CD8-positive, alpha-beta memory T cell (primary cell): ENCODE results near the gene PSMC1. TPM values are rescaled to one million over a fixed set of nuclear protein-coding genes. Genes with fewer than 3 reads are reported as not detected.
"Not testable (repeated sequence)": the region's sequence is repeated elsewhere in the genome, so short reads cannot be mapped to it uniquely, and the experiment has no call there.

Experiments used
- CTCF ChIA-PET: fragments of 350-600 bp; sonication (Branson Sonifier 250); formaldehyde crosslinking; loops from one replicate; lab custom pipeline; 2021; ENCODE audit warnings: antibody characterized with exemption; lab: Charles Lee
- POLR2A ChIA-PET: fragments of 350-600 bp; sonication (Branson Sonifier 250); formaldehyde crosslinking; loops from one replicate; lab custom pipeline; 2021; ENCODE audit warnings: antibody characterized with exemption; lab: Charles Lee
- DNase-seq, 5 donors: peaks; one replicate each; pipeline versions ENCODE4 v3.0.0 to v3.0.0-alpha.2; 2020 to 2022; ENCODE audit warnings: mixed read lengths in 1 of 5
- H3K27ac ChIP-seq: one replicate; pipeline ENCODE4 v1.7.0; 2013; ENCODE audit warnings: low read depth, mild to moderate bottlenecking, low read length, moderate library complexity
- H3K27me3 ChIP-seq: 2 replicates; pipeline ENCODE4 v1.7.0; 2013; ENCODE audit warnings: low read length, mild to moderate bottlenecking; ENCODE audit not compliant: insufficient read depth, poor library complexity, severe bottlenecking
- H3K36me3 ChIP-seq: 2 replicates; pipeline ENCODE4 v1.7.0; 2013; ENCODE audit warnings: mild to moderate bottlenecking, low read length, moderate library complexity; ENCODE audit not compliant: insufficient read depth
- H3K4me1 ChIP-seq: 2 replicates; pipeline ENCODE4 v1.7.0; 2013; ENCODE audit warnings: mild to moderate bottlenecking, low read length, moderate library complexity; ENCODE audit not compliant: insufficient read depth
- H3K4me3 ChIP-seq: 2 replicates; pipeline ENCODE4 v1.7.0; 2013; ENCODE audit warnings: mild to moderate bottlenecking, low read length
- H3K9me3 ChIP-seq: 2 replicates; pipeline ENCODE4 v1.7.0; 2013; ENCODE audit warnings: mild to moderate bottlenecking, low read length
- H3K27ac Mint-ChIP-seq, 8 donors: one replicate each; pipeline ENCODE4 v1.8.0; 2020 to 2021; ENCODE audit warnings: mixed read lengths in 8 of 8, mild to moderate bottlenecking in 6 of 8, inconsistent platforms in 3 of 8, moderate library complexity in 3 of 8
- H3K27me3 Mint-ChIP-seq, 2 donors: one replicate each; pipeline ENCODE4 v1.8.0; 2020 to 2021; ENCODE audit warnings: mixed read lengths in 2 of 2, mild to moderate bottlenecking in 1 of 2, moderate library complexity in 1 of 2
- H3K36me3 Mint-ChIP-seq, 3 donors: one replicate each; pipeline ENCODE4 v1.8.0; 2020 to 2021; ENCODE audit warnings: mixed read lengths in 3 of 3, inconsistent platforms in 1 of 3, mild to moderate bottlenecking in 1 of 3
- H3K4me1 Mint-ChIP-seq, 3 donors: one replicate each; pipeline ENCODE4 v1.8.0; 2020 to 2021; ENCODE audit warnings: mixed read lengths in 3 of 3, inconsistent platforms in 1 of 3, mild to moderate bottlenecking in 1 of 3
- H3K4me3 Mint-ChIP-seq, 7 donors: one replicate each; pipeline ENCODE4 v1.8.0; 2020 to 2021; ENCODE audit warnings: mixed read lengths in 7 of 7, mild to moderate bottlenecking in 6 of 7, moderate library complexity in 4 of 7, inconsistent platforms in 2 of 7
- H3K9me3 Mint-ChIP-seq, 5 donors: one replicate each; pipeline ENCODE4 v1.8.0; 2020 to 2022; ENCODE audit warnings: mixed read lengths in 5 of 5, mild to moderate bottlenecking in 3 of 5, moderate library complexity in 2 of 5, inconsistent platforms in 1 of 5
- polyA plus RNA-seq: library from polyadenylated mRNA; unstranded; fragments of 300-500 nt; fragmentation: Illumina TruSeq; gene quantifications from one replicate; pipeline ENCODE4 v1.2.3, GENCODE V29; 2021
- total RNA-seq, 2 experiments: library from RNA; stranded (reverse); gene quantifications; one replicate each; pipeline ENCODE4 v1.2.3, GENCODE V29; 2021

Gene PSMC1
- total RNA-seq (100 to 1,000 TPM; 133 to 140 TPM), polyA plus RNA-seq (111 TPM)

DNA sequence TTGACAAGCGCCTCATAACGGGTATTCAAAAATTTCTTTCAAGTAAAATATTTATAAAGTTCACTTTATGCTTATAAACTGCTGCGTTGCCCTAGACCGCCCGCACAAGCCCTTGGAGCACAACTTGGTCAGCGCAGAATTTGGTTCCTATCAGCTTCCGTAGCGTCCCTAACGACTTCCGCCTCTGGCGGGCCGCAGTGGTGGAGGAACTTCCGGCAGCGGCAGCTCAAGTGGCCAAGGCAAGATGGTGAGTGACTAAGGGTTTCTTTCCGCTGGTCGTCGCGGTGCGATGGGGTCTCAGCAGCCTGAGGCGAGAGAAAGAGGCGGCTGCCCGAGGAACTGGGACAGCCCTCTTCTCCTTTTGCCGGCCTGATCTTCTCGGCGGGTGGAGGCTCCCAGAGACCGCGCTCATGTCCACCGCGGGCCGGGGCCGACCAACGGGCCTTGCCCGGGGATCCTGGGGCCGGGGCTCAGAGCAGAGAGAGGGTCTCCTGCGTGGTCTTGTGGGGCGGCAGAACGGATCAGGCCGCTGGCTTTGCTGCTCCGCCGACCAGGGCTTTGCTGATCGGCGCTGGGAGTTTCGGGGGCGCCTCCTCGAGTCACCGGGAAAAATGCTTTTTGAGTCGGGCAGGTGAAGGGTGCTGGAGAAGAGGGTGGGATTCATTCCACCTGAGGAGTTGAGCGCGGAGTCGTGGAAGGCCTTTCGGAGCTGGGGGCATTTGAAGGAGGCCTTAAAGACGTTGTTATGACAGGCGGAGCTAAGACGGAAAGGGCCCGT is at the start of gene PSMC1:
Gene PSMC1 (plus strand): TSS at position 200 of the 778 bp plus-strand sequence. CDS start 45 bp downstream, at position 245.
- no peaks in the 10 kb centered on the region for H3K9me3 Mint-ChIP-seq
- CTCF ChIA-PET: interaction anchor here (0.9 to 2.6 kb wide), 4 partner anchors 8 to 441 kb away, joined by 3 to 9 read pairs (median 4); no protein-coding TSS in a partner anchor
- peaks cover 30 to 40% (median 39%) of the 10 kb centered on the region in 3 donors for H3K4me1 Mint-ChIP-seq
- H3K4me1 ChIP-seq: peaks cover 30% of the 10 kb centered on the region
- peaks cover 11 to 35% (median 13%) of the 10 kb centered on the region in 3 donors for H3K36me3 Mint-ChIP-seq
- POLR2A ChIA-PET: interaction anchor here (0.5 to 1.9 kb wide), 6 partner anchors 141 to 1465 kb away, joined by 3 to 6 read pairs (median 4); partner anchors contain the start of genes CALM1, EFCAB11 and TDP1
- peaks cover 5% of the 10 kb centered on the region for H3K27me3 ChIP-seq
- peak within 1 kb of the TSS; percentile 87 for H3K27ac ChIP-seq
- H3K4me3 ChIP-seq: peak within 1 kb of the TSS; percentile 95
- H3K36me3 ChIP-seq: peaks cover 17% of the 10 kb centered on the region
- no peaks in the 10 kb centered on the region for H3K9me3 ChIP-seq
- peak within 1 kb of the TSS; percentile 85 to 98 (median 96) for H3K27ac Mint-ChIP-seq
- DNase-seq: peak; percentile 73 to 90 (median 80)
- peaks cover 1 to 21% of the 10 kb centered on the region in 2 donors for H3K27me3 Mint-ChIP-seq
- H3K4me3 Mint-ChIP-seq: peak within 1 kb of the TSS; percentile 91 to 100 (median 98)

DNA sequence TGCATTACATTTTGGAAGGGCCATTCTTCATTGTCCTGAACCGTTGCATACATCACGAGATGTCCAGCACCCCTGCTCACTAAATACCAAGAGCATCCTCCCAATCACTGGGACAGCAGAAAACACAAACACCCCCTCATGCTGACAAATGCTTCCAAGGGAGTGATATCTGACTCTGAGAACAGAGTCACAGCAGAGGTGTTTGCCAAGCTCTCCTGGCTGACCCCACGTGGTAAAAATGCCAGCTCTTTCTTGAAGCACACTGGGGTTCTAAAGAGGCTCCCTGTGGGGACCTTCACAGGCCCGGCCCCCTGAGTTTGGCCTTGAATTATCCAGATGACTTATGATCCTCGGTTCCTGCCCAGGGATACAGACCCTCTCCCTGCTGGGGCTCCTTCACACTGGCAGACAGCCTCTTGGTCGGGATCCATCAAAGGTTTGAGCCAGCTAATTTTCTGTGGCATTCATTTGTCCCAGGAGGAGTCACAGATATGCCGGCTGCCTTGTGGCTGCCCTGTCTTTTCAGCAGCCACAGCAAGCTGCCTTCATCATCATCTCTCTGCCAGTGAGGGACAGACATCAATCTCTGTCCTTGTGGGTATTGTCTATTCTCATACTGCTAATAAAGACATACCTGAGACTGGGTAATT is 43.1 kb upstream of the PSMC1 start:
- Mint-ChIP-seq H3K9me3 (peaks cover 0 to 8% (median 4%) of the 10 kb centered on the region in 5 donors), H3K27ac (no peak overlapping the region), H3K4me3 (no peak overlapping the region), H3K27me3 (peaks cover 6 to 52% of the 10 kb centered on the region in 2 donors), H3K4me1 (no peaks in the 10 kb centered on the region), H3K36me3 (no peaks in the 10 kb centered on the region)
- ChIA-PET CTCF (interaction anchor here (1.6 kb wide), 1 partner anchor 9 kb away, joined by 4 read pairs; no protein-coding TSS in a partner anchor), POLR2A (no interaction called here)
- H3K27ac ChIP-seq: no peak overlapping the region
- H3K4me1 ChIP-seq: no peaks in the 10 kb centered on the region
- H3K27me3 ChIP-seq: peaks cover 7% of the 10 kb centered on the region
- H3K4me3 ChIP-seq: no peak overlapping the region
- H3K9me3 ChIP-seq: no peaks in the 10 kb centered on the region
- H3K36me3 ChIP-seq: no peaks in the 10 kb centered on the region
- no peak for DNase-seq

DNA sequence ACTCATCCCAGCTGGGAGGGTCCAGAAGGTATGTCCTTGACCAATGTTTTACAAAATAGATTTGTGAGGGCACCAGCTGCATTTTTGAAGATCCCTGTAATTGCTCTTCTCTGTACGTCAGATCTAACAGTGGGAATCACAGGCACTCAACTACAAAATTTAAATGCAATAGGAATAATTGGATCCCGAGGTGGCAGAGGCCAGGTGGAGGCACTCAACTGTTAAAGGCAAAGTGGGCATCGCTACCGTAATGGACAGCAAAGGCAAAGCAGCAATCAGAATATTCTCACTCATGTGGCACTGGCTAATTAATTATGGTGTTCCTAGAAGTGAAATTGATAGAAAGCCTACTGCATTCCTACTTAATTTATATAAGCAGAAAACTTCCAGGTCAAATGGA is 27.9 kb upstream of the PSMC1 start:
- no peaks in the 10 kb centered on the region for H3K27me3 ChIP-seq
- Mint-ChIP-seq H3K36me3 (no peaks in the 10 kb centered on the region), H3K27ac (no peak overlapping the region), H3K9me3 (peaks cover 0 to 7% (median 4%) of the 10 kb centered on the region in 5 donors), H3K4me3 (no peak overlapping the region), H3K4me1 (no peaks in the 10 kb centered on the region), H3K27me3 (peaks cover 9 to 27% of the 10 kb centered on the region in 2 donors)
- no peaks in the 10 kb centered on the region for H3K9me3 ChIP-seq
- H3K4me3 ChIP-seq: no peak overlapping the region
- no peaks in the 10 kb centered on the region for H3K36me3 ChIP-seq
- no peak for DNase-seq
- H3K27ac ChIP-seq: no peak overlapping the region
- POLR2A ChIA-PET: no interaction called here
- CTCF ChIA-PET: no interaction called here
- H3K4me1 ChIP-seq: no peaks in the 10 kb centered on the region

DNA sequence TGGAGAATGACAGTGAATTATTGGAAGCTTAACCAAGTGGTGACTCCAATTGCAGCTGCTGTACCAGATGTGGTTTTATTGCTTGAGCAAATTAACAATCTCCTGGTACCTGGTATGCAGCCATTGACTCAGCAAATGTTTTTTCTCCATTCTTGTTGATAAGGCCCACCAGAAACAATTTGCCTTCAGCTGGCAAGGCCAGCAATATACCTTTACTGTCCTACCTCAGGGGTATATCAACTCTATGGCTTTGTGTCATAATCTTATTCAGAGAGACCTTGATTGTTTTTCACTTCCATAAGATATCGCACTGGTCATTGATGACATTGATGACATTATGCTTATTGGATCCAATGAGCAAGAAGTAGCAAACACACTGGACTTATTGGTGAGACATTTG is 26.4 kb upstream of the PSMC1 start:
- H3K36me3 ChIP-seq, H3K4me3 ChIP-seq, POLR2A ChIA-PET, H3K4me3 Mint-ChIP-seq, H3K27ac Mint-ChIP-seq, H3K27me3 ChIP-seq, H3K4me1 Mint-ChIP-seq, H3K36me3 Mint-ChIP-seq, H3K27ac ChIP-seq, H3K4me1 ChIP-seq, H3K9me3 Mint-ChIP-seq, H3K9me3 ChIP-seq, CTCF ChIA-PET, DNase-seq: not testable (repeated sequence)
- peaks cover 7 to 28% of the 10 kb centered on the region in 2 donors for H3K27me3 Mint-ChIP-seq

DNA sequence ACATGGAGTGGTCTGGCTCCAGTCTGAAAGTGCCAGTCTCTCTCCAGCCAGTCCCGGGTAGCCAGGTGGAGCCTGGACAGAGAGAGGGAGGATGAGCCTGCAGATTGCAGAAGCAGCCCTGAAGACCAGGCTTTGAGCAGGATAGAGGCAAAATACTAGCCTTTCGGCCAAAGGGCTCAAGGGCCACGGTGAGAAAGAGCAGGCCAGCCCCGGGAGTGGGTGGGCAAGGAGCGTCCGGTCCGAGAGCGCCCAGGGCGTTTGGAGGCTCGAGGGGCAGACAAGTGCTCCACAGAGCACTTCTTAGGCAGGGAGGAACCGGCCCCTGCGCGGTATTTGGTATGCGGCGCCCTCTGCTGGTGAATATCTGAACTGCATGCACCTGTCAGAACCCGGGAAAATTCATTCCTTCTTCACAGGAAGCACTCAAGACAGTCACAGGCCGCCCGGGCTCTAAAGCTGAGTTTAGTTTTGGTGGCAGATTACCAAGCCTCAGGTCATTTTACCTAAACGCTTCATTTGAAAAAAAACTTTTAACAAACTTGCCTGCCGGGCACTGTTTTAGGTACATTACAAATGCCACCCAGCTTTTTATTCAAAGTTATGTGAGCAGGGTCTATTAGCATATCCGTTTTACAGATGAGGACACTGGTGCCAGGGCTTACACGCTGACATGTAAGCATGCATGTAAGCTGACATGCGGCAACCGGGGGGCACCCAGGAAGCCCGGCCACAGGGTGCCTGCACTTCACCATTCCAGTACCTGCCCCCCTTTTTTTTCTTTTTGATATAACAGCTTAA is 21.0 kb upstream of the PSMC1 start:
- CTCF ChIA-PET: interaction anchor here (0.6 to 3.9 kb wide), 4 partner anchors 21 to 302 kb away, joined by 3 to 27 read pairs (median 6); partner anchors contain the start of gene PSMC1
- H3K9me3 ChIP-seq: peaks cover 29% of the 10 kb centered on the region
- peaks cover 11 to 51% (median 44%) of the 10 kb centered on the region in 5 donors for H3K9me3 Mint-ChIP-seq

DNA sequence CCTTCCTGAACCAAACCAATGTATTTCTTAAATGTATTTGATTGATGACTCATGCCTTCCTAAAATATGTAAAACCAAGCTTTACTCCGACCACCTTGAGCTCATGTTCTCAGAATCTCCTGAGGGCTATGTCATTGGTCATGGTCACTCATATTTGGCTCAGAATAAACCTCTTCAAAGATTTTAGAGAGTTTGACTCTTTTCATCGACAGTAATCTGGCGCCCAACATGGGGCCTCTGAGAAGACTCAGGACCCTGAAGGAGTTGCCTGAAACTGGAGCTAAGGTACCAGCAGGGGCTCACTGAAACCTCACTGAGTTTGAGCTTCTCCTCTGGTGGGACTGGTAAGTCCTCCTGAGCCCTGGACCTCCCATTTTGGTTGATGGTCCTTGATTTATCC is 17.2 kb upstream of the PSMC1 start:
- DNase-seq: no peak
- Histone ChIP-seq H3K27me3 (no peaks in the 10 kb centered on the region), H3K4me1 (no peaks in the 10 kb centered on the region), H3K27ac (no peak overlapping the region), H3K4me3 (no peak overlapping the region), H3K9me3 (peaks cover 30% of the 10 kb centered on the region), H3K36me3 (no peaks in the 10 kb centered on the region)
- peaks cover 28 to 76% (median 74%) of the 10 kb centered on the region in 5 donors for H3K9me3 Mint-ChIP-seq
- peaks cover 0 to 38% (median 3%) of the 10 kb centered on the region in 3 donors for H3K36me3 Mint-ChIP-seq
- H3K27me3 Mint-ChIP-seq: peaks cover 26 to 37% of the 10 kb centered on the region in 2 donors
- CTCF ChIA-PET: no interaction called here
- H3K4me1 Mint-ChIP-seq: peaks cover 0 to 5% (median 2%) of the 10 kb centered on the region in 3 donors
- POLR2A ChIA-PET: no interaction called here
- no peak overlapping the region for H3K27ac Mint-ChIP-seq
- no peak overlapping the region for H3K4me3 Mint-ChIP-seq

More for the DNA sequence above, 21.0 kb upstream of the PSMC1 start:
- no peak overlapping the region for H3K4me3 ChIP-seq
- H3K4me1 ChIP-seq: no peaks in the 10 kb centered on the region
- no peak overlapping the region for H3K4me3 Mint-ChIP-seq
- no peak overlapping the region for H3K27ac ChIP-seq
- H3K36me3 Mint-ChIP-seq: peaks cover 0 to 24% (median 3%) of the 10 kb centered on the region in 3 donors
- POLR2A ChIA-PET: no interaction called here
- no peaks in the 10 kb centered on the region for H3K36me3 ChIP-seq
- no peaks in the 10 kb centered on the region for H3K27me3 ChIP-seq
- H3K4me1 Mint-ChIP-seq: peaks cover 0 to 5% (median 2%) of the 10 kb centered on the region in 3 donors
- H3K27ac Mint-ChIP-seq: no peak overlapping the region
- peaks cover 20 to 41% of the 10 kb centered on the region in 2 donors for H3K27me3 Mint-ChIP-seq
- DNase-seq: peak; percentile 36 to 63 (median 41)

DNA sequence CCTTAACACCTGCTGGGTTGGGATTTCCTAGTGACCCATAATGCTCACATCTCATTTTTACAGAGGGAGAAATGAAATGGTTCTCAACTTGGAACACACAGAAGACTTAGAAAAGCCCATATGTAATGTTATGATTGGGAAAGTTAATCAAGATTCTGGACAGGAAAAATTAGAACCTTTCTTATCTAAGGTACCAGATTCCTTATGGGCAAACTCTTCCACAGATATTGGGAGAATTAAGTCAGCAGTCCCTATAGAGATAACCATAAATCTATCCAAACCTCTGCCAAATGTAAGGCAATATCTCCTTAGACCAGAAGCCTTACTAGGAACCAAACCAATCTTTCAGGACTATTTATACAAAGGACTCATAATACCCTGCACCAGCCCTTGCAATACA is 13.9 kb upstream of the PSMC1 start:
- peaks cover 28 to 64% (median 60%) of the 10 kb centered on the region in 5 donors for H3K9me3 Mint-ChIP-seq
- Histone ChIP-seq H3K4me3 (no peak overlapping the region), H3K27me3 (no peaks in the 10 kb centered on the region), H3K9me3 (peaks cover 30% of the 10 kb centered on the region), H3K36me3 (no peaks in the 10 kb centered on the region), H3K4me1 (no peaks in the 10 kb centered on the region), H3K27ac (no peak overlapping the region)
- no peaks in the 10 kb centered on the region for H3K4me1 Mint-ChIP-seq
- peaks cover 19 to 28% of the 10 kb centered on the region in 2 donors for H3K27me3 Mint-ChIP-seq
- no peak for DNase-seq
- ChIA-PET CTCF (no interaction called here), POLR2A (interaction anchor here (0.7 kb wide), 1 partner anchor 24 kb away, joined by 8 read pairs; no protein-coding TSS in a partner anchor)
- peaks cover 0 to 42% (median 3%) of the 10 kb centered on the region in 3 donors for H3K36me3 Mint-ChIP-seq
- H3K4me3 Mint-ChIP-seq: no peak overlapping the region
- no peak overlapping the region for H3K27ac Mint-ChIP-seq
